Type B pancreatic cell (in vitro differentiated cells): ENCODE measurements around the gene GATA3. TPM values are rescaled to one million over a fixed set of nuclear protein-coding genes. Genes with fewer than 3 reads are reported as not detected.

Source experiments
- DNase-seq: peaks from one replicate; pipeline ENCODE4 v3.0.0; 2021; ENCODE audit warnings: mixed read lengths; ENCODE audit not compliant: unreplicated experiment; ENCODE audit errors: extremely low spot score
- H3K27ac Mint-ChIP-seq: 2 replicates; pipeline ENCODE4 v1.8.0; 2021; ENCODE audit warnings: mild to moderate bottlenecking, mixed read lengths
- H3K27me3 Mint-ChIP-seq: 2 replicates; pipeline ENCODE4 v1.8.0; 2021; ENCODE audit warnings: mixed read lengths
- H3K36me3 Mint-ChIP-seq: 2 replicates; pipeline ENCODE4 v1.8.0; 2021; ENCODE audit warnings: mixed read lengths
- H3K4me1 Mint-ChIP-seq: one replicate; pipeline ENCODE4 v1.8.0; 2021; ENCODE audit warnings: mixed read lengths; ENCODE audit not compliant: unreplicated experiment
- H3K4me3 Mint-ChIP-seq: 2 replicates; pipeline ENCODE4 v1.8.0; 2021; ENCODE audit warnings: mild to moderate bottlenecking, mixed read lengths
- H3K9me3 Mint-ChIP-seq: 2 replicates; pipeline ENCODE4 v1.8.0; 2021; ENCODE audit warnings: mixed read lengths
- CTCF ChIP-seq: fragments of 200-600 bp; sonication (generic); conservative IDR thresholded peaks from 2 replicates; pipeline ENCODE4 v1.5.0; 2021; ENCODE audit warnings: antibody characterized with exemption, mild to moderate bottlenecking
- total RNA-seq: library from RNA; stranded (reverse); gene quantifications from 2 replicates; pipeline ENCODE4 v1.2.1, GENCODE V29; 2021; ENCODE audit warnings: low replicate concordance

Gene GATA3
- total RNA-seq, 1 donor from 2014 or later, result 18.5 TPM

- H3K27ac Mint-ChIP-seq, result peak overlapping the region; percentile 74
- peaks cover 4% of the 10 kb centered on the region for H3K36me3 Mint-ChIP-seq
- H3K4me3 Mint-ChIP-seq, result peak overlapping the region; percentile 86
- H3K9me3 Mint-ChIP-seq, result no peaks in the 10 kb centered on the region
- H3K27me3 Mint-ChIP-seq, result peaks cover 92% of the 10 kb centered on the region
- no peak for DNase-seq
- peaks cover 33% of the 10 kb centered on the region for H3K4me1 Mint-ChIP-seq
- TF ChIP-seq CTCF, result no peak
Measured at GRCh38 chr10:8044908-8045725, 9.4 kb upstream of the GATA3 start.

- TF ChIP-seq CTCF, result no peak
- Mint-ChIP-seq H3K4me3 (peak overlapping the region; percentile 86), H3K36me3 (peaks cover 4% of the 10 kb centered on the region), H3K27ac (peak overlapping the region; percentile 74), H3K4me1 (peaks cover 33% of the 10 kb centered on the region), H3K9me3 (no peaks in the 10 kb centered on the region), H3K27me3 (peaks cover 84% of the 10 kb centered on the region)
- DNase-seq, result no peak
Measured at GRCh38 chr10:8045726-8046494, 8.6 kb upstream of the GATA3 start.

- Mint-ChIP-seq H3K4me1 (peaks cover 35% of the 10 kb centered on the region), H3K4me3 (peak overlapping the region; percentile 86), H3K9me3 (no peaks in the 10 kb centered on the region), H3K27ac (peak overlapping the region; percentile 80), H3K27me3 (peaks cover 76% of the 10 kb centered on the region), H3K36me3 (peaks cover 4% of the 10 kb centered on the region)
- TF ChIP-seq CTCF, result no peak
- no peak for DNase-seq
Measured at GRCh38 chr10:8047452-8048280, 6.8 kb upstream of the GATA3 start.

GRCh38 chr10:8048281-8049008 lies 6.0 kb upstream of the GATA3 start:
- no peaks in the 10 kb centered on the region for H3K9me3 Mint-ChIP-seq
- peaks cover 74% of the 10 kb centered on the region for H3K27me3 Mint-ChIP-seq
- no peak overlapping the region for H3K27ac Mint-ChIP-seq
- peaks cover 4% of the 10 kb centered on the region for H3K36me3 Mint-ChIP-seq
- peaks cover 38% of the 10 kb centered on the region for H3K4me1 Mint-ChIP-seq
- no peak for TF ChIP-seq CTCF
- peak overlapping the region; percentile 84 for H3K4me3 Mint-ChIP-seq
- no peak for DNase-seq
